GM19240 (cell line): Measurements from ENCODE around the gene DCBLD1.
"Not testable (repeated sequence)": the region's sequence is repeated elsewhere in the genome, so short reads cannot be mapped to it uniquely, and the experiment has no call there.

ENCODE experiments used
- DNase-seq: peaks from one replicate; pipeline ENCODE4 v3.0.0; 2011; ENCODE audit warnings: low spot score; ENCODE audit not compliant: insufficient read length

The DCBLD1 gene

GRCh38 chr6:117498159-117498558 lies 15.7 kb downstream of the DCBLD1 start:
- no peak for DNase-seq

- no peak for DNase-seq
These were observed 19.2 kb downstream of the DCBLD1 start for GRCh38 chr6:117501722-117502121.

- no peak for DNase-seq
These were observed 20.1 kb downstream of the DCBLD1 start for GRCh38 chr6:117502580-117502979.

- DNase-seq = no peak
These were observed 20.7 kb downstream of the DCBLD1 start for GRCh38 chr6:117503211-117503610.

- no peak for DNase-seq
These were observed 22.1 kb downstream of the DCBLD1 start for GRCh38 chr6:117504478-117505144.

- no peak for DNase-seq
These were observed 22.8 kb downstream of the DCBLD1 start for GRCh38 chr6:117505311-117505710.

GRCh38 chr6:117506180-117506835 lies 23.8 kb downstream of the DCBLD1 start:
- DNase-seq = no peak

GRCh38 chr6:117506907-117507306 lies 24.4 kb downstream of the DCBLD1 start:
- DNase-seq = no peak

- no peak for DNase-seq
These were observed 26.0 kb downstream of the DCBLD1 start for GRCh38 chr6:117508450-117508971.

- DNase-seq = no peak
These were observed 26.5 kb downstream of the DCBLD1 start for GRCh38 chr6:117509021-117509420.

GRCh38 chr6:117512056-117512828 lies 29.8 kb downstream of the DCBLD1 start:
- DNase-seq = no peak

GRCh38 chr6:117512987-117513573 lies 30.6 kb downstream of the DCBLD1 start:
- DNase-seq = no peak

GRCh38 chr6:117513778-117514365 lies 31.4 kb downstream of the DCBLD1 start:
- no peak for DNase-seq

- no peak for DNase-seq
These were observed 32.2 kb downstream of the DCBLD1 start for GRCh38 chr6:117514655-117515054.

GRCh38 chr6:117515326-117515725 lies 32.9 kb downstream of the DCBLD1 start:
- DNase-seq = no peak

GRCh38 chr6:117517995-117518394 lies 35.5 kb downstream of the DCBLD1 start:
- DNase-seq = not testable (repeated sequence)

GRCh38 chr6:117518870-117519269 lies 36.4 kb downstream of the DCBLD1 start:
- no peak for DNase-seq

GRCh38 chr6:117520603-117521395 lies 38.3 kb downstream of the DCBLD1 start:
- no peak for DNase-seq

GRCh38 chr6:117521791-117522502 lies 39.5 kb downstream of the DCBLD1 start:
- DNase-seq = no peak

- no peak for DNase-seq
These were observed 43.1 kb downstream of the DCBLD1 start for GRCh38 chr6:117525607-117526006.
